K562 (cell line): ENCODE data around the gene CSF2. TPM values are rescaled to one million over a fixed set of nuclear protein-coding genes. Genes with fewer than 3 reads are reported as not detected.

ENCODE experiments used
- ATAC-seq: fragments of 200-7000 bp; cut with Tn5 transposase; 3 replicates; pipeline ENCODE4 v1.9.1; 2020; ENCODE audit warnings: moderate library complexity
- BruUV-seq: library from RNA; stranded (reverse); fragments of 400-500 nt; replicated peaks from 2 replicates; lab custom pipeline; 2021; lab: Mats Ljungman, UMichigan
- CTCF ChIA-PET: fragments of 300-600 bp; formaldehyde crosslinking; extraction: SDS; loops from one replicate; lab custom pipeline; 2021; ENCODE audit warnings: low intra/inter-chr PET ratio; lab: Yijun Ruan, JAX
- POLR2A ChIA-PET: fragments of 300-600, 350-650 bp; sonication (Branson Sonifier 250); formaldehyde crosslinking; extraction: SDS; loops from one replicate; lab custom pipeline; 2021; ENCODE audit warnings: antibody characterized with exemption, inconsistent platforms; lab: Yijun Ruan, JAX
- DNase-seq, 4 experiments: peaks; one replicate each; pipeline versions ENCODE4 v3.0.0 to v3.0.0-alpha.2; 2011 to 2018; ENCODE audit warnings: low spot score in 3 of 4, mixed read lengths in 3 of 4; ENCODE audit errors: extremely low read depth in 1 of 4
- FAIRE-seq: peaks from 2 replicates; lab custom pipeline; 2011; peaks lifted over from hg19 to GRCh38; lab: Jason Lieb, UNC
- H2AFZ ChIP-seq: 2 replicates; pipeline ENCODE4 v1.6.0; 2011; ENCODE audit warnings: low read depth, low read length, control low read depth, inconsistent platforms
- H3K27ac ChIP-seq: fragments of 200-600 bp; 3 replicates; pipeline ENCODE4 v1.8.0; 2011; ENCODE audit warnings: low read depth, mild to moderate bottlenecking, control low read depth, inconsistent platforms, low read length, moderate library complexity, mixed read lengths; ENCODE audit errors: extremely low read depth
- H3K27me3 ChIP-seq, 2 experiments: fragments of 300-600 bp in 1 of 2; 2 replicates in 1 of 2; 3 replicates in 1 of 2; pipeline versions ENCODE4 v1.6.0 to v1.8.0; 2011; ENCODE audit warnings: inconsistent platforms in 2 of 2, low read length in 2 of 2, mild to moderate bottlenecking in 1 of 2, mixed read lengths in 1 of 2, moderate library complexity in 1 of 2; ENCODE audit not compliant: control insufficient read depth in 2 of 2, insufficient read depth in 2 of 2
- H3K36me3 ChIP-seq: fragments of 300-600 bp; 3 replicates; pipeline ENCODE4 v1.8.0; 2011; ENCODE audit warnings: mild to moderate bottlenecking, low read length, inconsistent platforms; ENCODE audit not compliant: control insufficient read depth, insufficient read depth
- H3K4me1 ChIP-seq, 2 experiments: fragments of 200-600 bp in 1 of 2; replicated peaks in 1 of 2; 2 replicates in 1 of 2; 3 replicates in 1 of 2; pipeline versions ENCODE4 v1.5.1 to v1.8.0; 2011; ENCODE audit warnings: inconsistent platforms in 2 of 2, low read length in 2 of 2, mild to moderate bottlenecking in 1 of 2, mixed read lengths in 1 of 2, moderate library complexity in 1 of 2; ENCODE audit not compliant: control insufficient read depth in 2 of 2, insufficient read depth in 2 of 2
- H3K4me2 ChIP-seq: 2 replicates; pipeline ENCODE4 v1.6.1; 2011; ENCODE audit warnings: low read length, control low read depth, inconsistent platforms, mixed read lengths; ENCODE audit not compliant: insufficient read depth
- H3K4me3 ChIP-seq: fragments of 200-600 bp; sonication (generic), shearing (Covaris generic); 2 replicates; pipeline ENCODE4 v1.5.1; 2016; ENCODE audit warnings: control low read depth, inconsistent platforms
- H3K79me2 ChIP-seq: fragments of 200-600 bp; 3 replicates; pipeline ENCODE4 v1.8.0; 2011; ENCODE audit warnings: low read length, inconsistent platforms; ENCODE audit not compliant: control insufficient read depth, insufficient read depth
- H3K9ac ChIP-seq, 2 experiments: 2 replicates each; pipeline versions ENCODE4 v1.6.0 to v1.6.1; 2011; ENCODE audit warnings: low read depth in 2 of 2, low read length in 2 of 2, control low read depth in 1 of 2, inconsistent platforms in 1 of 2, mild to moderate bottlenecking in 1 of 2, mixed read lengths in 1 of 2; ENCODE audit not compliant: insufficient read depth in 1 of 2
- H3K9me1 ChIP-seq: one replicate; pipeline ENCODE4 v1.6.0; 2011; ENCODE audit warnings: inconsistent platforms, mild to moderate bottlenecking, low read length, moderate library complexity; ENCODE audit not compliant: control insufficient read depth, insufficient read depth
- H3K9me3 ChIP-seq: replicated peaks from 2 replicates; pipeline ENCODE4 v1.5.1; 2011; ENCODE audit warnings: low read depth, low read length, inconsistent platforms; ENCODE audit not compliant: control insufficient read depth, insufficient read depth
- H4K20me1 ChIP-seq: replicated peaks from 2 replicates; pipeline ENCODE4 v1.6.1; 2011; ENCODE audit warnings: low read length, inconsistent platforms, mixed read lengths; ENCODE audit not compliant: control insufficient read depth, insufficient read depth
- BACH1 ChIP-seq: fragments of 200-800 bp; sonication (Bioruptor generic); IDR thresholded peaks from 2 replicates; pipeline ENCODE4 v1.6.1; 2016; ENCODE audit warnings: missing genetic modification characterization, missing compliant biosample characterization
- BRD4 ChIP-seq: fragments of 200-600 bp; sonication (generic); IDR thresholded peaks from 2 replicates; pipeline ENCODE4 v1.6.1; 2017; ENCODE audit warnings: inconsistent platforms
- CBX3 ChIP-seq, 2 experiments: IDR thresholded peaks; 1 replicate in 1 of 2; 2 replicates in 1 of 2; pipeline ENCODE4 v1.6.1; 2012; ENCODE audit warnings: inconsistent platforms in 2 of 2, low read length in 2 of 2, borderline replicate concordance in 1 of 2, control low read depth in 1 of 2
- RBBP5 ChIP-seq: fragments of 200-600 bp; sonication (generic); IDR thresholded peaks from 2 replicates; pipeline ENCODE4 v1.6.1; 2012; ENCODE audit warnings: borderline replicate concordance, mild to moderate bottlenecking, low read length, control low read depth, inconsistent platforms; ENCODE audit not compliant: insufficient read depth, poor library complexity, severe bottlenecking
- SRF ChIP-seq, 2 experiments: fragments of 250-450, 450-650 bp in 1 of 2; sonication (Bioruptor Pico) in 1 of 2; sonication (generic) in 1 of 2; formaldehyde crosslinking; IDR thresholded peaks; 2 replicates each; pipeline versions ENCODE4 v1.5.0 to v1.5.1; 2020 to 2022; ENCODE audit warnings: mild to moderate bottlenecking in 1 of 2, missing genetic modification reagents in 1 of 2
- ZBTB12 ChIP-seq: fragments of 250-450 bp; sonication (Bioruptor Pico); IDR thresholded peaks from 2 replicates; pipeline ENCODE4 v1.4.0; 2020
- ZNF184 ChIP-seq: sonication (generic); formaldehyde crosslinking; IDR thresholded peaks from 2 replicates; pipeline ENCODE4 v1.5.0; 2020; ENCODE audit warnings: missing genetic modification reagents
- ZNF324 ChIP-seq: fragments of 250-450 bp; sonication (Bioruptor Pico); IDR thresholded peaks from 2 replicates; pipeline ENCODE4 v1.4.0; 2020; ENCODE audit warnings: mild to moderate bottlenecking
- ZNF583 ChIP-seq: fragments of 250-450 bp; sonication (Bioruptor Pico); IDR thresholded peaks from 2 replicates; pipeline ENCODE4 v1.4.0; 2020
- ZNF695 ChIP-seq: fragments of 450-650 bp; formaldehyde crosslinking; IDR thresholded peaks from 2 replicates; pipeline ENCODE4 v1.4.0; 2020; ENCODE audit warnings: mild to moderate bottlenecking, moderate library complexity
- ZNF830 ChIP-seq: fragments of 250-450 bp; sonication (Bioruptor Pico); IDR thresholded peaks from 2 replicates; pipeline ENCODE4 v1.5.0; 2021; ENCODE audit warnings: mild to moderate bottlenecking
- WGBS: fragments of 100-300 bp; shearing (Covaris generic); methylation state at CpG from one replicate; pipeline ENCODE4 v1.1.6; 2016; ENCODE audit warnings: low coverage, mixed read lengths; ENCODE audit not compliant: insufficient coverage; ENCODE audit errors: missing lambda C conversion rate; 5-methylcytosine and 5-hydroxymethylcytosine counted together
- in situ Hi-C: fragments of 300-500 bp; cut with MboI; formaldehyde crosslinking; loops from 4 replicates; pipeline ENCODE4 v1.15.0; 2018; ENCODE audit warnings: inconsistent platforms, mixed read lengths
- intact Hi-C: fragments of 100-400 bp; cut with micrococcal nuclease; formaldehyde crosslinking; loops from 2 replicates; pipeline ENCODE4 v1.14.2; 2022
- polyA plus RNA-seq, 8 experiments: library from polyadenylated mRNA; depleted of rRNA in 4 of 8; stranded (reverse) in 5 of 8; unstranded in 3 of 8; fragments of >200 nt; fragmentation: Nextera tagmentation in 2 of 8; fragmentation: Illumina TruSeq in 1 of 8; extraction: Ambion mirVana in 2 of 8; extraction: Trizol in 1 of 8; gene quantifications; 2 replicates each; pipeline versions ENCODE4 v1.2.1 to v1.2.3, GENCODE V29; 2011 to 2014; ENCODE audit warnings: inconsistent platforms in 1 of 8, missing spikeins in 1 of 8
- total RNA-seq, 7 experiments: library from RNA; depleted of rRNA in 6 of 7; stranded (reverse); fragments of >200 nt in 6 of 7; fragmentation: Illumina TruSeq in 2 of 7; extraction: Trizol in 2 of 7; gene quantifications; 2 replicates each; pipeline versions ENCODE4 v1.2.1 to v1.2.3, GENCODE V29; 2011 to 2021; ENCODE audit warnings: low replicate concordance in 1 of 7

Gene CSF2
- total and polyA plus RNA-seq, 9 of the 15 experiments (the other 6 are each of a cell fraction or from before 2014, with no cell fraction given), result 0.25 to 0.29 TPM; not detected in 7

- Histone ChIP-seq H3K9ac (no peak overlapping the region), H3K36me3 (no peaks in the 10 kb centered on the region), H3K27me3 (peaks cover 9 to 39% of the 10 kb centered on the region in 2 experiments; a peak in 4 of 5 replicates), H4K20me1 (no peaks in the 10 kb centered on the region), H3K4me3 (no peak overlapping the region), H3K27ac (no peak overlapping the region), H3K9me1 (no peaks in the 10 kb centered on the region), H3K4me2 (no peak overlapping the region), H3K4me1 (peaks cover 4 to 9% of the 10 kb centered on the region in 2 experiments; a peak in 3 of 5 replicates), H3K79me2 (no peaks in the 10 kb centered on the region), H2AFZ (no peak overlapping the region), H3K9me3 (no peaks in the 10 kb centered on the region)
- no TSS peak for BruUV-seq
- ATAC-seq (no peak), FAIRE-seq (no peak), DNase-seq (no peak)
- ChIA-PET CTCF (no interaction called here), POLR2A (interaction anchor here (0.5 kb wide), 1 partner anchor 592 kb away, joined by 3 read pairs; no protein-coding TSS in a partner anchor)
- 10% methylated on average over 7 of the region's 7 CpGs for WGBS
- TF ChIP-seq ZNF695 (CRISPR knock-in tag) (no peak), SRF (CRISPR knock-in tag; IDR thresholded peaks at IDR 0.05) (no peak), ZNF583 (no peak), RBBP5 (no peak), ZBTB12 (CRISPR knock-in tag) (no peak), ZNF830 (CRISPR knock-in tag) (no peak), CBX3 (IDR thresholded peaks at IDR 0.05; ENCODE audit: borderline replicate concordance in 1 of 2, low read length in 2 of 2) (no peak), BACH1 (tag) (no peak), ZNF184 (CRISPR knock-in tag) (no peak), ZNF324 (CRISPR knock-in tag) (no peak), BRD4 (no peak)
- intact Hi-C loops (no loop called here), in situ Hi-C loops (no loop called here)
These were observed 48.1 kb upstream of the CSF2 start for GRCh38 chr5:132025403-132025971.
